HG03196 (cell line): ENCODE data around the gene ROCK1.
A peak's percentile ranks its signal among the peaks of the same experiment; 100 is the strongest.
"Not testable (repeated sequence)": the region's sequence is repeated elsewhere in the genome, so short reads cannot be mapped to it uniquely, and the experiment has no call there.

Source experiments
- ATAC-seq: cut with Tn5 transposase; IDR thresholded peaks from one replicate; pipeline ENCODE4 v1.9.1; 2021; ENCODE audit not compliant: unreplicated experiment

ROCK1 gene

DNA sequence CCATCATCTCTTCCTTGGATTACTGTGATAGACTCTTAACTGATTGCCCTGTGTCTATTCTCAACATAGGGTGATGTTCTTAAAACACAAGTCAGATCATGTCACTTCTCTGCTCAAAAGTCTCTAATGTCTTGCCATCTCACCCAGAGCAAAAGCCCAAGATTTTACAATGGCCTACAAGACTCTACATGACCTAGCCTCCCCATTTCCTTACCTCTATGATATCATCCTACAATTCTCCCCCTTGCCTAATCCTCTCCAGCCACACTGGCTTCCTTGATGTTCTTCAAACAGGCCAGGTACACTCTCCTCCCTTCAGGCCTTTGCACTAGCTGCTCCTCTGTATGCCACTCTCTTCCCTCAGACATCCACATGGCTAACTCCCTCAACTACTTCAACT is 55.1 kb downstream of the ROCK1 start:
- ATAC-seq: no peak

DNA sequence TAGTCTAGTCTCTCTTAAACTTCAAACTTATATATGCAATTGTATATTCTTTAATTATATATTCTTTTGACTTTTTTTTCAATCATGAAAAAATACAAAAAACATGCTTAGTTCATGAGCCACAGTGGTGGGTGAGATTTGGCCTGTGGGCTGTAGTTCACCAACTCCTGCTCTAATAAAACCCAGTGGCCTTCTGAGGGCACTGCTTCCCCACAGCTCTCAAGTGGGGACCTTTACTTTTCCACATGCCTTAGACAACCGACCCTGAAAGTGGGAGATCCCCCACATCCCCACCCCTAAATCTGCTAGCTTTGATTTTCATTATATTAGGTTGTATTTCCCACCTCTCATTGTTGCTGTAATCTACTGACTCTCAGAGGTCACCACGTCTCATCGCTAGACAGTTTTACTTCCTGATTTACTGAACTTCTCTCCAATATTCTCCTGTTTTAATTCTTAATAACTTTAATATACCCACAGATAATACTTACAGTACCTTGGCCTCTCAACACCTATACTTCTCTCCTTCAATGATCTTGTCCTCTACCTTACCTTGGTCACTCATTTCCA is 57.3 kb downstream of the ROCK1 start:
- no peak for ATAC-seq

DNA sequence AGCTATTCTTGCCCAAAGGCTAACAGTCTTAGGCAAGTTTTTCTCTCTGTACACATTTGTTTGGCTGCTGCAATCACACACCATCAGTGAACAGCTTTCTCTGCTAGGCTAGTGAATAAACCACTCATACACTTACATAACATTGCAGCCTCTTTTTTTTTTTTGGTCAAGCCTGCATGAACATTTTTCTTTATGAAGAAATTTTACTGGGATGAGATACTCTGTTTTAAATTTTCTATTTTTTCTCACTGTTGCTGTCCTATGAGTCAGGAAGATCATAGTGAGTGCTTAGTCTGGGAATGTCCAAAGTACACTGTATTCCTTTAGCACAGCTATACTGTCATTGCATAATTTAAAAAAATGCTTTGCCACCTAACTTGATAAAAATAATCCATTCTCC is 58.5 kb downstream of the ROCK1 start:
- ATAC-seq: no peak

DNA sequence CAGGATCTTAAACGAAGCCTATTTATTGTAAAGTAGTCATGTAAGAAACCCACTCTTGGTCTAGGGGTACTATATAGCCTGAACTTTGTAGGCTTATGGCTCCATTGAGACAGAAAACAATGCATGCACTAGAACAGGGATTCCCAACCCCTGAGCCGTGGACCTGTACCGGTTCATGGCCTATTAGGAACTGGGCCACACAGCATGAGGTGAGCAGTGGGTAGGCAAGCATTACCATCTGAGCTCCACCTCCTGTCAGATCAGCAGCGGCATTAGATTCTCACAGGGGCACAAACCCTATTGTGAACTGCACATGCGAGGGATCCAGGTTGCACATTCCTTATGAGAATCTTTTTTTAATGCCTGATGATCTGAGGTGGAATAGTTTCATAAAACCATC is 59.2 kb downstream of the ROCK1 start:
- no peak for ATAC-seq

DNA sequence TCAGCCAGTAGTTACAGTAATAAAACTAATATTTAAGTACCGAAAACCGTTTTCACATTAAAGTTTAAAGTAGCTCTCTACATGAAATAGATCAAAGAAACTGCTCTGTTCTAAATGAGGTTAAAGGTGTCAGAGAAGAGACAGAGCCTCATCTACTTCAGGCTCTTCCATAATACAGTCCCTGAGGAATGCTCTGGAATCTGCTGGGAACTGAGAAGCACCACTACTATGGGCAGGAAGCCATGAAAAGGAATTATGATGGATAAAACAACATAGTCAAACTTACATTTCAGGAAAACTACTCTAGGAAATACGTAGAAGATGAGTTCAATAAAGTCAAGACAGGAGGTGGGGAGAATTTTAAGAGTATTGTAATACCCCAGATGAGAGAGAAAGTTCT is 60.0 kb downstream of the ROCK1 start:
- no peak for ATAC-seq

DNA sequence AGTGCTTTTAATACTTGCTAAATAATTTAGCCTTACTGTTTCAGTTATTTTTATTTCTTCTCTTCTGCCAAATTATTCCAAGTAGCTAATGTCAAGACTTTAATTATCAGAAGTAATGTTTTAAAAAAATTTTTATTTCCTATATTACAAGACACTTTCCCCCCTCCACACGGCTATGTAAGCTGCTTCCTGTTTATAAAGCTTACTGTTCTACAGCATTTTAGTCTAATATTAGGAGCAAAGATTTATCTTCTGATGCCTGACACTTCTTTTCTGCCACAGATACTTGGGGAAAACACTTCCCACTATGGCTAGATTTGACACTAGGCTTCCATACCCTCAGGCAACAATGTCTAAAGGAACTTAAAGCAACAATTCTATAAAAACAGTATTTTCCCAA is 62.3 kb downstream of the ROCK1 start:
- no peak for ATAC-seq

- ATAC-seq: no peak
Observed at GRCh38 chr18:21047126-21047525, 64.5 kb downstream of the ROCK1 start.

DNA sequence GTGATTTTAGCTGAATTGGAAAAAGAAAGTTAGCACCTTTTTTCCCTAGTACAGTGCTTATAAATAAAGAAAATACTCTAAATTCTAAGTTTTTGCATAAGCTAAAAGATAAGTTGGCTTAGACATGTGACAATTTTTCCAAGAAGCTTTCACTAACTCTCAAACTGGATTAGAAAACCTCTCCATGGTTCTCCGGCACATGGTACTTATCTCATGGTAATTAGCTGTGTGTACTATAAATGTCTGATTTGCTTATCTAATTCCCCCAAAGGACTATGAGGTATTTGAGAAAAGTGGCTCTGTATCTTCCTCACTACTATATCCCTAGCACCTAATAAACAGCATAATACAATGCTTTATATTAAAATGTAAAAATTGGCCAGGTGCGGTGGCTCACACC is 71.1 kb downstream of the ROCK1 start:
- ATAC-seq: no peak

GRCh38 chr18:21038201-21038600 is 73.4 kb downstream of the ROCK1 start:
- ATAC-seq: no peak

DNA sequence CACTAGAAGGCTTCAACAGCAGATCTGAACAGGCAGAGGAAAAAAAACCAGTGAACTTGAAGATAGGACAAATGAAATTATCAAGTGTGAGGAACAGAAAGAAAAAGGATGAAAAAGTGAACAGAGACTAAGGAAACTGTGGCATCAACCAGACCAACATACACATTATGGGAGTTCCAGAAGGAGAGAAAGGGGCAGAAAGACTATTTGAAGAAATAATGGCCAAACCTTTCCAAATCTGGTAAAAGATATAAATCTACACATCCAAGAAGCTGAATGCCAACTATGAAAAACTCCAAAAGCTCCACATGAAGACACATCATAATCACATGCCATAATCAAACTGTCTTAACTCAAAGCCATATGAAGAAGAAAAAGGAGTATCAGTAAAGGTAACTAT is 79.8 kb downstream of the ROCK1 start:
- ATAC-seq: no peak

DNA sequence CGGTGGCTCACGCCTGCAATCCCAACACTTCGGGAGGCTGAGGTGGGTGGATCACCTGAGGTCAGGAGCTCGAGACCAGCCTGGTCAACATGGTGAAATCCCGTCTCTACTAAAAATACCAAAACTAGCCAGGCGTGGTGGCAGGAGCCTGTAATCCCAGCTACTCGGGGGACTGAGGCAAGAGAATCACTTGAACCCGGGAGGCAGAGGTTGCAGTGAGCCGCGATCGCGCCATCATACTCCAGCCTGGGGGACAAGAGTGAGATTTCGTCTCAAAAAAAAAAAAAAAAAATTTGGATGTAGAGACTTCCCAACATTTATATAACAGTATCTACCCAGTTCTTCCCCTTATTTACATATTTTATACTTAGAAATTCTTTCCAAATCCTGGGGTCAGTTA is 93.4 kb downstream of the ROCK1 start:
- not testable (repeated sequence) for ATAC-seq

GRCh38 chr18:21012308-21012707 is 99.3 kb downstream of the ROCK1 start:
- no peak for ATAC-seq

- ATAC-seq: no peak
Observed at GRCh38 chr18:21004726-21005125, 106.9 kb downstream of the ROCK1 start.

- ATAC-seq: no peak
Observed at GRCh38 chr18:21000667-21001066, 110.9 kb downstream of the ROCK1 start.

- ATAC-seq: no peak
Observed at GRCh38 chr18:20997371-20997770, 114.2 kb downstream of the ROCK1 start.

- ATAC-seq: no peak
Observed at GRCh38 chr18:20996418-20996817, 115.2 kb downstream of the ROCK1 start.

GRCh38 chr18:20988726-20989125 is 122.9 kb downstream of the ROCK1 start:
- ATAC-seq: no peak

GRCh38 chr18:20975077-20975476 is 136.5 kb downstream of the ROCK1 start:
- ATAC-seq: no peak

GRCh38 chr18:20971886-20972267 is 139.7 kb downstream of the ROCK1 start:
- peak; percentile 49 for ATAC-seq

GRCh38 chr18:20966795-20967194 is 144.8 kb downstream of the ROCK1 start:
- no peak for ATAC-seq

DNA sequence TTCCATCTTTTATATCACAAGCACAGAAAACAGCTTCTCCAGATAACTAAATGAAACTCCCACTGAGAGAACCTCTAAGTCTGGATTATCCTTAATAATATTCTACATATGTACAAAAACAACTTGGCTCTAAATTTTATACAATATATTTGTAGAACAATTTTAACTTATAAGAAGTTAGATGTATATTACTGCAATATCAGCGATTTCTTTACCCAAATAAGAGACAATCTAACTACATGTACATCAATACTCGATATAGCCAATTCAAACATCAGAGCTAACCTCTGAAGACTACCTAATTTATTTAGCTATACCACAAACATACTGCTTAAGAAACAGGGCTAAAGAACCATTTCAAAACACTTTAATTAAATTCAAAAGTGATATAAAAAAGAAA is 148.6 kb downstream of the ROCK1 start:
- ATAC-seq: no peak

- ATAC-seq: no peak
Observed at GRCh38 chr18:20960735-20961134, 150.9 kb downstream of the ROCK1 start.

GRCh38 chr18:20950827-20951226 is 160.8 kb downstream of the ROCK1 start:
- ATAC-seq: not testable (repeated sequence)
